H9 (cell line): ENCODE results near the gene SCGN. TPM values are rescaled to one million over a fixed set of nuclear protein-coding genes. Genes with fewer than 3 reads are reported as not detected.

Experiments used
- DNase-seq: peaks from one replicate; pipeline ENCODE4 v3.0.0-alpha.2; 2017
- H2AFZ ChIP-seq: one replicate; pipeline ENCODE4 v1.6.1; 2013; ENCODE audit warnings: mild to moderate bottlenecking, low read length, control low read depth, moderate library complexity
- H2AK5ac ChIP-seq: 2 replicates; pipeline ENCODE4 v1.6.1; 2013; ENCODE audit warnings: low read length, control low read depth, mixed read lengths; ENCODE audit not compliant: insufficient read length
- H2BK120ac ChIP-seq: one replicate; pipeline ENCODE4 v1.6.1; 2013; ENCODE audit warnings: low read depth, mild to moderate bottlenecking, low read length, control low read depth, inconsistent platforms; ENCODE audit not compliant: poor library complexity, severe bottlenecking
- H2BK12ac ChIP-seq: 2 replicates; pipeline ENCODE4 v1.6.1; 2013; ENCODE audit warnings: low read length, control low read depth, mixed read lengths, low read depth; ENCODE audit not compliant: insufficient read length
- H2BK15ac ChIP-seq: 2 replicates; pipeline ENCODE4 v1.6.1; 2013; ENCODE audit warnings: low read depth, low read length, control low read depth
- H2BK20ac ChIP-seq: one replicate; pipeline ENCODE4 v1.6.1; 2013; ENCODE audit warnings: low read depth, mild to moderate bottlenecking, low read length, control low read depth, inconsistent platforms; ENCODE audit not compliant: poor library complexity, severe bottlenecking
- H2BK5ac ChIP-seq: 2 replicates; pipeline ENCODE4 v1.6.1; 2013; ENCODE audit warnings: low read length, control low read depth, mixed read lengths; ENCODE audit not compliant: insufficient read length
- H3K14ac ChIP-seq: 2 replicates; pipeline ENCODE4 v1.6.1; 2013; ENCODE audit warnings: low read length, control low read depth; ENCODE audit not compliant: insufficient read depth
- H3K18ac ChIP-seq: 2 replicates; pipeline ENCODE4 v1.6.1; 2013; ENCODE audit warnings: low read depth, mild to moderate bottlenecking, mixed read lengths, low read length, control low read depth; ENCODE audit not compliant: insufficient read length
- H3K23ac ChIP-seq: 2 replicates; pipeline ENCODE4 v1.6.1; 2013; ENCODE audit warnings: low read length, control low read depth, mixed read lengths, low read depth; ENCODE audit not compliant: insufficient read length
- H3K23me2 ChIP-seq: 2 replicates; pipeline ENCODE4 v1.6.1; 2013; ENCODE audit warnings: low read depth, mild to moderate bottlenecking, mixed read lengths, low read length, control low read depth; ENCODE audit not compliant: insufficient read length, poor library complexity, severe bottlenecking
- H3K27ac ChIP-seq: 2 replicates; pipeline ENCODE4 v1.5.1; 2013; ENCODE audit warnings: low read length, control low read depth, mixed read lengths, low read depth; ENCODE audit not compliant: insufficient read length
- H3K27me3 ChIP-seq: 2 replicates; pipeline ENCODE4 v1.6.1; 2013; ENCODE audit warnings: low read length, control low read depth, inconsistent platforms; ENCODE audit not compliant: insufficient read depth
- H3K4ac ChIP-seq: 2 replicates; pipeline ENCODE4 v1.6.1; 2013; ENCODE audit warnings: low read depth, mild to moderate bottlenecking, control low read depth, inconsistent platforms, low read length, moderate library complexity
- H3K4me1 ChIP-seq: 2 replicates; pipeline ENCODE4 v1.6.1; 2013; ENCODE audit warnings: low read length, control low read depth, inconsistent platforms; ENCODE audit not compliant: insufficient read depth
- H3K4me2 ChIP-seq: 2 replicates; pipeline ENCODE4 v1.6.1; 2013; ENCODE audit warnings: low read length, control low read depth, mixed read lengths; ENCODE audit not compliant: insufficient read length, insufficient read depth
- H3K56ac ChIP-seq: 2 replicates; pipeline ENCODE4 v1.6.1; 2013; ENCODE audit warnings: low read depth, mild to moderate bottlenecking, mixed read lengths, low read length, control low read depth; ENCODE audit not compliant: insufficient read length
- H3K79me1 ChIP-seq: 2 replicates; pipeline ENCODE4 v1.6.1; 2013; ENCODE audit warnings: low read depth, mild to moderate bottlenecking, moderate library complexity, low read length, control low read depth, inconsistent platforms; ENCODE audit not compliant: insufficient read depth, poor library complexity, severe bottlenecking
- H3K79me2 ChIP-seq: 2 replicates; pipeline ENCODE4 v1.6.1; 2013; ENCODE audit warnings: low read length, control low read depth, inconsistent platforms; ENCODE audit not compliant: insufficient read depth
- H3K9ac ChIP-seq: 2 replicates; pipeline ENCODE4 v1.6.1; 2013; ENCODE audit warnings: low read length, control low read depth, mixed read lengths; ENCODE audit not compliant: insufficient read length; ENCODE audit errors: extremely low read depth
- H3K9me3 ChIP-seq: one replicate; pipeline ENCODE4 v1.6.1; 2013; ENCODE audit warnings: low read depth, low read length, inconsistent platforms; ENCODE audit not compliant: control insufficient read depth
- H3T11ph ChIP-seq: one replicate; pipeline ENCODE4 v1.6.1; 2013; ENCODE audit warnings: mild to moderate bottlenecking, low read length, control low read depth, inconsistent platforms
- H4K20me1 ChIP-seq: one replicate; pipeline ENCODE4 v1.6.1; 2013; ENCODE audit not compliant: control insufficient read depth, insufficient read length, insufficient read depth
- H4K5ac ChIP-seq: 2 replicates; pipeline ENCODE4 v1.6.1; 2013; ENCODE audit warnings: low read depth, mild to moderate bottlenecking, mixed read lengths, low read length, control low read depth; ENCODE audit not compliant: insufficient read length
- H4K8ac ChIP-seq: replicated peaks from 2 replicates; pipeline ENCODE4 v1.6.1; 2013; ENCODE audit warnings: low read length, control low read depth, mixed read lengths, low read depth; ENCODE audit not compliant: insufficient read length
- H4K91ac ChIP-seq: 2 replicates; pipeline ENCODE4 v1.6.1; 2013; ENCODE audit warnings: low read depth, mild to moderate bottlenecking, moderate library complexity, mixed read lengths, low read length, control low read depth; ENCODE audit not compliant: insufficient read length
- H3K27ac Mint-ChIP-seq, 3 experiments: 2 replicates in 2 of 3; 3 replicates in 1 of 3; pipeline ENCODE4 v1.8.0; 2020 to 2021; ENCODE audit warnings: mixed read lengths in 3 of 3, mild to moderate bottlenecking in 1 of 3, moderate library complexity in 1 of 3
- H3K27me3 Mint-ChIP-seq: 2 replicates; pipeline ENCODE4 v1.8.0; 2021; ENCODE audit warnings: low read depth, mild to moderate bottlenecking, moderate library complexity, mixed read lengths
- H3K36me3 Mint-ChIP-seq, 3 experiments: 2 replicates in 2 of 3; 3 replicates in 1 of 3; pipeline ENCODE4 v1.8.0; 2020 to 2021; ENCODE audit warnings: low read depth in 3 of 3, mixed read lengths in 3 of 3; ENCODE audit not compliant: insufficient read depth in 1 of 3
- H3K4me1 Mint-ChIP-seq, 2 experiments: 2 replicates each; pipeline ENCODE4 v1.8.0; 2020; ENCODE audit warnings: mixed read lengths in 2 of 2
- H3K4me3 Mint-ChIP-seq, 2 experiments: 2 replicates in 1 of 2; 3 replicates in 1 of 2; pipeline ENCODE4 v1.8.0; 2020 to 2021; ENCODE audit warnings: mild to moderate bottlenecking in 2 of 2, mixed read lengths in 2 of 2, moderate library complexity in 1 of 2
- H3K9me3 Mint-ChIP-seq, 2 experiments: 2 replicates in 1 of 2; 3 replicates in 1 of 2; pipeline ENCODE4 v1.8.0; 2020; ENCODE audit warnings: mild to moderate bottlenecking in 2 of 2, mixed read lengths in 2 of 2, moderate library complexity in 1 of 2
- WGBS: extraction: QIAGEN DNeasy Blood & Tissue Kit; methylation state at CpG from one replicate; pipeline ENCODE4 v1.1.7; 2013; ENCODE audit warnings: missing lambda C conversion rate, low lambda C conversion rate, mixed read lengths; ENCODE audit not compliant: insufficient read length; ENCODE audit errors: extremely low coverage; 5-methylcytosine and 5-hydroxymethylcytosine counted together
- total RNA-seq: library from RNA; stranded (reverse); gene quantifications from 2 replicates; pipeline ENCODE4 v1.2.1, GENCODE V29; 2021
- TF ChIP-seq, protein P1 (sequence below): fragments of 200-600 bp; sonication (generic); conservative IDR thresholded peaks from 3 replicates; pipeline ENCODE4 v1.8.0; 2021; ENCODE audit warnings: antibody characterized with exemption, mild to moderate bottlenecking

Gene SCGN
- total RNA-seq, 1 experiment from 2014 or later, result not detected

GRCh38 chr6:25684565-25684964 is 32.5 kb downstream of the SCGN start:
- Histone ChIP-seq H3K79me1 (no peaks in the 10 kb centered on the region), H2AK5ac (no peak overlapping the region), H2BK15ac (no peak overlapping the region), H3K4me1 (no peaks in the 10 kb centered on the region), H4K5ac (no peak overlapping the region), H4K20me1 (no peaks in the 10 kb centered on the region), H3K18ac (no peak overlapping the region), H4K8ac (no peak overlapping the region), H4K91ac (no peak overlapping the region), H3K14ac (no peak overlapping the region), H2BK120ac (no peak overlapping the region), H3T11ph (no peak overlapping the region), H2BK12ac (no peak overlapping the region), H3K23ac (no peak overlapping the region), H3K23me2 (no peaks in the 10 kb centered on the region), H3K79me2 (no peaks in the 10 kb centered on the region), H3K56ac (no peak overlapping the region), H3K9ac (no peak overlapping the region), H3K27ac (no peak overlapping the region), H3K9me3 (no peaks in the 10 kb centered on the region), H2BK5ac (no peak overlapping the region), H3K27me3 (no peaks in the 10 kb centered on the region), H3K4ac (no peak overlapping the region), H2BK20ac (no peak overlapping the region), H2AFZ (no peak overlapping the region), H3K4me2 (no peak overlapping the region)
- H3K4me3 Mint-ChIP-seq, result no peak overlapping the region
- no CpG with 5 or more reads among the region's 2 CpGs for WGBS
- H3K27me3 Mint-ChIP-seq, result no peaks in the 10 kb centered on the region
- H3K4me1 Mint-ChIP-seq, result no peaks in the 10 kb centered on the region
- TF ChIP-seq, protein P1, sequence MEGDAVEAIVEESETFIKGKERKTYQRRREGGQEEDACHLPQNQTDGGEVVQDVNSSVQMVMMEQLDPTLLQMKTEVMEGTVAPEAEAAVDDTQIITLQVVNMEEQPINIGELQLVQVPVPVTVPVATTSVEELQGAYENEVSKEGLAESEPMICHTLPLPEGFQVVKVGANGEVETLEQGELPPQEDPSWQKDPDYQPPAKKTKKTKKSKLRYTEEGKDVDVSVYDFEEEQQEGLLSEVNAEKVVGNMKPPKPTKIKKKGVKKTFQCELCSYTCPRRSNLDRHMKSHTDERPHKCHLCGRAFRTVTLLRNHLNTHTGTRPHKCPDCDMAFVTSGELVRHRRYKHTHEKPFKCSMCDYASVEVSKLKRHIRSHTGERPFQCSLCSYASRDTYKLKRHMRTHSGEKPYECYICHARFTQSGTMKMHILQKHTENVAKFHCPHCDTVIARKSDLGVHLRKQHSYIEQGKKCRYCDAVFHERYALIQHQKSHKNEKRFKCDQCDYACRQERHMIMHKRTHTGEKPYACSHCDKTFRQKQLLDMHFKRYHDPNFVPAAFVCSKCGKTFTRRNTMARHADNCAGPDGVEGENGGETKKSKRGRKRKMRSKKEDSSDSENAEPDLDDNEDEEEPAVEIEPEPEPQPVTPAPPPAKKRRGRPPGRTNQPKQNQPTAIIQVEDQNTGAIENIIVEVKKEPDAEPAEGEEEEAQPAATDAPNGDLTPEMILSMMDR, result no peak
- no peak overlapping the region for H3K27ac Mint-ChIP-seq
- H3K36me3 Mint-ChIP-seq, result no peaks in the 10 kb centered on the region
- H3K9me3 Mint-ChIP-seq, result no peaks in the 10 kb centered on the region
- DNase-seq, result no peak
